22Rv1 (cell line): ENCODE data around the gene CNFN.

ENCODE experiments used
- H3K27ac ChIP-seq: fragments of 450-650 bp; 2 replicates; pipeline ENCODE4 v1.5.1; 2017
- ZFX ChIP-seq: fragments of 450-650 bp; IDR thresholded peaks from 2 replicates; pipeline ENCODE4 v1.6.1; 2017; ENCODE audit warnings: antibody characterized with exemption, borderline replicate concordance
- TF ChIP-seq, protein P1 (sequence below): fragments of 450-650 bp; IDR thresholded peaks from 2 replicates; pipeline ENCODE4 v1.5.1; 2017; ENCODE audit warnings: mild to moderate bottlenecking

CNFN gene

DNA sequence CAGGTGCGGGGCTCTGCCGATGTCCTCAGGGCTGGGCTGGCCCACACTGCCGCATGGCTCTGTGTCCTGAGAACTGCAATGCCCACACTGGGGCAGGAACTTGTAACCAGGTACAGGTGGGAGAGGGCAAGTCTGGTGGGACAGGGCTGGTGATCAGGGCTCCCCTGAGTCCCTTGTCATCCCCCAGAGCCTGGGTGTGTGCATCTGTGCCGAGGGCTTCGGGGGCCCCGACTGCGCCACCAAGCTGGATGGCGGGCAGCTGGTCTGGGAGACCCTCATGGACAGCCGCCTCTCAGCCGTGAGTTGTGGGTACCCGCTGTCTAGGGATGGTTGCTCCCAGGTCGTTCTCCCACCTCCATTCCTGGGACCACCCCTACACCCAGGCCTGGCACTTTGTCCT, 34.2 kb downstream of the CNFN start:
- TF ChIP-seq ZFX = no peak
- TF ChIP-seq, protein P1, sequence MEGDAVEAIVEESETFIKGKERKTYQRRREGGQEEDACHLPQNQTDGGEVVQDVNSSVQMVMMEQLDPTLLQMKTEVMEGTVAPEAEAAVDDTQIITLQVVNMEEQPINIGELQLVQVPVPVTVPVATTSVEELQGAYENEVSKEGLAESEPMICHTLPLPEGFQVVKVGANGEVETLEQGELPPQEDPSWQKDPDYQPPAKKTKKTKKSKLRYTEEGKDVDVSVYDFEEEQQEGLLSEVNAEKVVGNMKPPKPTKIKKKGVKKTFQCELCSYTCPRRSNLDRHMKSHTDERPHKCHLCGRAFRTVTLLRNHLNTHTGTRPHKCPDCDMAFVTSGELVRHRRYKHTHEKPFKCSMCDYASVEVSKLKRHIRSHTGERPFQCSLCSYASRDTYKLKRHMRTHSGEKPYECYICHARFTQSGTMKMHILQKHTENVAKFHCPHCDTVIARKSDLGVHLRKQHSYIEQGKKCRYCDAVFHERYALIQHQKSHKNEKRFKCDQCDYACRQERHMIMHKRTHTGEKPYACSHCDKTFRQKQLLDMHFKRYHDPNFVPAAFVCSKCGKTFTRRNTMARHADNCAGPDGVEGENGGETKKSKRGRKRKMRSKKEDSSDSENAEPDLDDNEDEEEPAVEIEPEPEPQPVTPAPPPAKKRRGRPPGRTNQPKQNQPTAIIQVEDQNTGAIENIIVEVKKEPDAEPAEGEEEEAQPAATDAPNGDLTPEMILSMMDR = no peak
- no peak overlapping the region for H3K27ac ChIP-seq

DNA sequence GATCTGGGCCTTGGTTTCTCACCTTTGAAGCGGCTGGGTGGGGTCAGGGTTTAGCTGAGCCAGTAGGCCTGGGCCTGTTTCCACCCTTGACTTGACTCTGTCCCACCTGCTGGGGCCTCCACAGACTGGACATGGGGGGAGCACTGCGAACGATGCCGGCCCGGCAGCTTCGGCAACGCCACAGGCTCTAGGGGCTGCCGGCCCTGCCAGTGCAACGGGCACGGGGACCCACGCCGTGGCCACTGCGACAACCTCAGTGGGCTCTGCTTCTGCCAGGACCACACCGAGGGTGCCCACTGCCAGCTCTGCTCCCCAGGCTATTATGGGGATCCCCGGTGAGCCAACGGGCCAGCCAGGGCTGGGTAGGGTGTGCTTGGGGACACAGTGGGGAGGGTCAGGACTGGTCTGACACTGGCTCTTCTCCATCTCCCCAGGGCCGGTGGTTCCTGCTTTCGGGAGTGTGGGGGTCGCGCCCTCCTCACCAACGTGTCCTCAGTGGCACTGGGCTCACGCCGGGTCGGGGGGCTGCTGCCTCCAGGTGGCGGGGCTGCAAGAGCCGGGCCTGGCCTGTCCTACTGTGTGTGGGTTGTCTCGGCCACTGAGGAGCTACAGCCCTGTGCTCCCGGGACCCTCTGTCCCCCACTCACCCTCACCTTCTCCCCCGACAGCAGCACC, 36.6 kb downstream of the CNFN start:
- TF ChIP-seq, protein P1 = no peak
- TF ChIP-seq ZFX = no peak
- H3K27ac ChIP-seq = no peak overlapping the region

DNA sequence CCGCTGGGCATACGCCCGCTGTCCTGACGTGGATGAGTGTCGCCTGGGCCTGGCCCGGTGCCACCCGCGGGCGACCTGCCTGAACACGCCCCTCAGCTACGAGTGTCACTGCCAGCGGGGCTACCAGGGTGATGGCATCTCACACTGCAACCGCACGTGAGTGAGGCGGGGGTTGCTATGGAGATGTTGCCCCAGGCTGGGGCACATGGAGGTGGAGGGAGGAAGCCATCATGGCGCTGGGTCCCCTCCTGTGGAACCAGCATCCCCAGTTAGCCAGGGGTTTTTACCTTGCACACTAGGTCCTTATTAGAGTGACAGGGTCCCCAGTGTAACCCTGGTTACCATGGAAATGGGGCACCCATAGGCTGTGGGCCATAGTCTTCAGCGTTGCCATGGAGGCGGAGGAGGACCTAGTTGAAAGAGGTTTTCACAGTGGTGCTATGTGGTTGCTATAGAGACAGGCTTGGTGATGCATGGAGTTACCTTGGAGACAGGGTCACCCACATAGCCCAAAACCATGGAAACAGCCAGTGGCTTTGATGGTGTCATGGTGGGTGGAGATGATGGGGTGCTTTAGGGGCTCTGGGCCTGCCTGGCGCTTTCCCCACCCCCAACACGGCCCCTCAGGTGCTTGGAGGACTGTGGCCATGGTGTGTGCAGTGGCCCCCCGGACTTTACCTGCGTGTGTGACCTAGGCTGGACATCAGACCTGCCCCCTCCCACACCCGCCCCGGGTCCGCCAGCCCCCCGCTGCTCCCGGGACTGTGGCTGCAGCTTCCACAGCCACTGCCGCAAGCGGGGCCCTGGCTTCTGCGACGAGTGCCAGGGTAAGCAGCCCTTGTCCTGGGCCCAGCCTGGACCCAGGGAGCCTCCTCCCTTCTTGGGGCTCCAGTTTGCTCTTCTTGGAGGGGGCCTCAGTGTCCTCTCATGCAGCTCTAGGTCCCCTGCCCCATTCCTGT, 37.5 kb downstream of the CNFN start:
- no peak overlapping the region for H3K27ac ChIP-seq
- no peak for TF ChIP-seq ZFX
- TF ChIP-seq, protein P1 = no peak

DNA sequence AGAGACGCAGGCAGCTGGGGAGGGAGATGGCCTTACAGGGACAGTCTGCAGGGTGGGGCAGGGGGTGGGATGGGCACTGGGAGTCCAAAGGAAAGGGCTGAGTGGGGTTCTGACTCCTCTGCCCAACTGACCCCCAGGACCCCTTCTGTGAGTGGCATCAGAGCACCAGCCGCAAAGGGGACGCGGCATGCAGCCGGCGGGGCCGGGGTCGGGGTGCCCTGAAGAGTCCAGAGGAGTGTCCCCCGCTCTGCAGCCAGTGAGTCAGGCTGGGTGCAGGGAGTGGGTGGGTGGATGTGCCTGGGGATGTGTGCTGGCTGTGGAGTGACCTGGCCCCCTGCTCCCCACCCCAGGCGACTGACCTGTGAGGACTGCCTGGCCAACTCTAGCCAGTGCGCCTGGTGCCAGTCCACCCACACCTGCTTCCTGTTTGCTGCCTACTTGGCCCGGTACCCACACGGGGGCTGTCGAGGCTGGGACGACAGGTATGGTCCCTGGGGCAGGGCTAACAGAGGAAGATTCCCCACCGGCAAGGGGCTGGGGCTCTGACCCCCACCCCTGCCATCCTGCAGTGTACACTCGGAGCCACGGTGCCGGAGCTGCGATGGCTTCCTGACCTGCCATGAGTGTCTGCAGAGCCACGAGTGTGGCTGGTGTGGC, 38.9 kb downstream of the CNFN start:
- H3K27ac ChIP-seq = no peak overlapping the region
- TF ChIP-seq, protein P1 = no peak
- TF ChIP-seq ZFX = no peak

DNA sequence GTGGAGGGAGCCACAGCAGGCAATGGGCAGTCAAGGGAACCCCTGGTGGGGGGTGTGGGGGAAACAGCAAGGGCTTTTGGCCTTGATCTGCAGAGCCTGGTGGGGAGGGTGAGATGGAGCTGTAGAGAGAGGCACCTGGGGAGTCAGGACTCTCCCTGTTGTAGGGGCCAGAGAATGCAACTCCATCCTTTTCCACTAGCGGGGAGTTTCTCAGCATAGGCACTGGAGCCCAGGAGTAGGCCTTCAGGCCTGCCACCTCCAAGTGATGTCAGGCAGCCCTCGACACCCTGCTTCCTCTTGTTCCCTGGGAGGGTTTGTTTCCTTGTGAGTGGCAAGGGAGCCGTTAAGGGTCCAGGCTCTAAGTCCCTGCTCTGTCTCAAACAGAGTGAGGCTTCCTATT, 39.7 kb downstream of the CNFN start:
- no peak for TF ChIP-seq ZFX
- TF ChIP-seq, protein P1 = no peak
- H3K27ac ChIP-seq = no peak overlapping the region

DNA sequence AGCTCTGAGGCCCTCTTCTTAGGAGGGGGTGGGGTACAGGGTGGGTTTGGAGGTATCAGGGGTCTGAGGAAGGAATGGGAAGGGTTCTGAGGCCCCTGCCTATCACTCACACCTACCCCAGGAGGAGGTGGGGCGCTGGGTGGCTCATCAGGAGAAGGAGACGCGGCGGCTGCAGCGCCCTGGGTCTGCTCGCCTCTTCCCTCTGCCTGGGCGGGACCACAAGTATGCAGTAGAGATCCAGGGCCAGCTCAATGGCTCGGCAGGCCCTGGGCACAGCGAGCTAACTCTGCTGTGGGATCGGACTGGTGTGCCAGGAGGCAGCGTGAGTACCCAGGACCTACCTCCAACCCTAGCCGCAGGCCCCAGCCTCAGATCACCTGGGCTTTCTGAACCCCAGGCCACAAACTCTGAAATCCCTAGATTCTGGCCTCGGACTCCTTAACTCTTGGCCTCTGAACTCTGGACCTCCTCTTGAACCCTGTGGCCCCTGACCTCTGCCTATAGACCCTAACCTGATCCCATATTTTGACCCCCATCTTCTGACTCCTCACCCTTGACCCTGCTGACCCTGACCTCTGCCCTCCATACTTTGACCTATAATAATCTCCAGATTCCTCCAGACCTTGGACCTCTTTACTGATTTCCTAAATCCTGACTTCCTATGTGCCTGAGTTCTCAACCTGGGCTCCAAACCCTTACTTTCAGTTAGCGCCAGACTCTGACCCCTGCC, 40.6 kb downstream of the CNFN start:
- TF ChIP-seq ZFX = no peak
- TF ChIP-seq, protein P1 = no peak
- H3K27ac ChIP-seq = no peak overlapping the region
